GM23338 (cell line): ENCODE measurements around the gene TTC28. TPM values are rescaled to one million over a fixed set of nuclear protein-coding genes. Genes with fewer than 3 reads are reported as not detected.
A peak's percentile ranks its signal among the peaks of the same experiment; 100 is the strongest.

Experiments
- ATAC-seq: fragments of 200-7000 bp; cut with Tn5 transposase; 3 replicates; pipeline ENCODE4 v1.9.1; 2020
- DNase-seq: peaks from one replicate; pipeline ENCODE4 v3.0.0-alpha.2; 2015; ENCODE audit warnings: low spot score
- H2AFZ ChIP-seq: fragments of 200-600 bp; sonication (generic); 2 replicates; pipeline ENCODE4 v1.8.0; 2016; ENCODE audit warnings: antibody characterized with exemption, mild to moderate bottlenecking, moderate library complexity
- H3F3A ChIP-seq: fragments of 200-600 bp; sonication (generic); replicated peaks from 2 replicates; pipeline ENCODE4 v1.8.0; 2017; ENCODE audit warnings: antibody characterized with exemption, mixed run types, low read depth
- H3K27ac ChIP-seq: fragments of 200-600 bp; sonication (generic); 2 replicates; pipeline ENCODE4 v1.6.1; 2016; ENCODE audit warnings: low read depth
- H3K27me3 ChIP-seq: fragments of 200-600 bp; sonication (generic); 2 replicates; pipeline ENCODE4 v1.8.0; 2016; ENCODE audit warnings: mild to moderate bottlenecking, mixed run types, moderate library complexity; ENCODE audit not compliant: insufficient read depth
- H3K36me3 ChIP-seq: fragments of 200-600 bp; sonication (generic); 2 replicates; pipeline ENCODE4 v1.8.0; 2016; ENCODE audit warnings: mild to moderate bottlenecking; ENCODE audit not compliant: insufficient read depth
- H3K4me1 ChIP-seq: fragments of 200-600 bp; sonication (generic); 2 replicates; pipeline ENCODE4 v1.8.0; 2016; ENCODE audit warnings: mild to moderate bottlenecking, moderate library complexity; ENCODE audit not compliant: insufficient read depth
- H3K4me2 ChIP-seq: fragments of 200-600 bp; sonication (generic); 2 replicates; pipeline ENCODE4 v1.7.1; 2017; ENCODE audit warnings: mixed run types
- H3K4me3 ChIP-seq: fragments of 200-600 bp; sonication (generic); 2 replicates; pipeline ENCODE4 v1.6.1; 2016; ENCODE audit warnings: mixed run types
- H3K79me2 ChIP-seq: fragments of 200-600 bp; sonication (generic); replicated peaks from 2 replicates; pipeline ENCODE4 v1.8.0; 2017; ENCODE audit warnings: mild to moderate bottlenecking; ENCODE audit not compliant: insufficient read depth
- H3K9me2 ChIP-seq: fragments of 200-600 bp; sonication (generic); 2 replicates; pipeline ENCODE4 v1.8.0; 2017; ENCODE audit not compliant: insufficient read depth
- H4K20me1 ChIP-seq: fragments of 200-600 bp; sonication (generic); replicated peaks from 2 replicates; pipeline ENCODE4 v1.8.0; 2017; ENCODE audit warnings: mild to moderate bottlenecking; ENCODE audit not compliant: insufficient read depth
- H3K27ac Mint-ChIP-seq: 2 replicates; pipeline ENCODE4 v1.8.0; 2020; ENCODE audit warnings: inconsistent platforms, mild to moderate bottlenecking, moderate library complexity, mixed read lengths
- H3K27me3 Mint-ChIP-seq: 3 replicates; pipeline ENCODE4 v1.8.0; 2022; ENCODE audit warnings: low read depth, mild to moderate bottlenecking, moderate library complexity, mixed read lengths, inconsistent platforms; ENCODE audit not compliant: insufficient read depth, poor library complexity
- H3K36me3 Mint-ChIP-seq: 3 replicates; pipeline ENCODE4 v1.8.0; 2021; ENCODE audit warnings: low read depth, mild to moderate bottlenecking, inconsistent platforms, moderate library complexity, mixed read lengths
- H3K4me1 Mint-ChIP-seq: 3 replicates; pipeline ENCODE4 v1.8.0; 2020; ENCODE audit warnings: mild to moderate bottlenecking, inconsistent platforms, mixed read lengths
- H3K4me3 Mint-ChIP-seq: 3 replicates; pipeline ENCODE4 v1.8.0; 2021; ENCODE audit warnings: moderate library complexity, mild to moderate bottlenecking, inconsistent platforms, mixed read lengths
- H3K9me3 Mint-ChIP-seq: 3 replicates; pipeline ENCODE4 v1.8.0; 2020; ENCODE audit warnings: moderate library complexity, mild to moderate bottlenecking, inconsistent platforms, mixed read lengths
- CREB1 ChIP-seq: fragments of 250-450 bp; sonication (Bioruptor Pico); IDR thresholded peaks from 2 replicates; pipeline ENCODE4 v1.5.0; 2020; ENCODE audit warnings: low read depth, mild to moderate bottlenecking, moderate library complexity
- EZH2 ChIP-seq: fragments of 200-600 bp; sonication (generic); IDR thresholded peaks from one replicate; pipeline ENCODE4 v1.8.0; 2017; ENCODE audit warnings: antibody characterized with exemption, mild to moderate bottlenecking, low read depth; ENCODE audit not compliant: unreplicated experiment
- EZH2phosphoT487 ChIP-seq: fragments of 200-600 bp; sonication (generic); IDR thresholded peaks from one replicate; pipeline ENCODE4 v1.8.1; 2018; ENCODE audit warnings: antibody characterized with exemption; ENCODE audit not compliant: unreplicated experiment
- JUNB ChIP-seq: IDR thresholded peaks from one replicate; pipeline ENCODE4 v1.6.1; 2016; ENCODE audit warnings: antibody characterized with exemption; ENCODE audit not compliant: unreplicated experiment
- NANOG ChIP-seq: IDR thresholded peaks from 2 replicates; pipeline ENCODE4 v1.6.1; 2016; ENCODE audit warnings: antibody characterized with exemption, borderline replicate concordance
- POLR2AphosphoS5 ChIP-seq: IDR thresholded peaks from 2 replicates; pipeline ENCODE4 v1.6.1; 2016; ENCODE audit warnings: antibody characterized with exemption, low read depth
- STAT1 ChIP-seq: IDR thresholded peaks from one replicate; pipeline ENCODE4 v1.6.1; 2016; ENCODE audit warnings: antibody characterized with exemption; ENCODE audit not compliant: unreplicated experiment
- ZNF114 ChIP-seq: fragments of 250-450 bp; sonication (Bioruptor Pico); IDR thresholded peaks from 2 replicates; pipeline ENCODE4 v1.5.0; 2020; ENCODE audit warnings: mild to moderate bottlenecking, moderate library complexity
- ZNF331 ChIP-seq: fragments of 250-450 bp; sonication (Bioruptor Pico); IDR thresholded peaks from 2 replicates; pipeline ENCODE4 v1.5.0; 2020; ENCODE audit warnings: low read depth, mild to moderate bottlenecking, moderate library complexity
- polyA plus RNA-seq: library from polyadenylated mRNA; unstranded; fragments of >200 nt; fragmentation: Nextera tagmentation; extraction: Ambion mirVana; gene quantifications from 2 replicates; pipeline ENCODE4 v1.2.1, GENCODE V29; 2016
- total RNA-seq: library from RNA; depleted of rRNA; stranded (reverse); fragments of >200 nt; shearing (Covaris generic); gene quantifications from 2 replicates; pipeline ENCODE4 v1.2.3, GENCODE V29; 2014
- TF ChIP-seq, protein P1 (sequence below): fragments of 250-450 bp; sonication (Bioruptor Pico); IDR thresholded peaks from 2 replicates; pipeline ENCODE4 v1.5.0; 2020; ENCODE audit warnings: mild to moderate bottlenecking, moderate library complexity
- TF ChIP-seq, protein P2 (sequence below): IDR thresholded peaks from 2 replicates; pipeline ENCODE4 v1.6.1; 2016; ENCODE audit warnings: antibody characterized with exemption
- TF ChIP-seq, protein P3 (sequence below): IDR thresholded peaks from one replicate; pipeline ENCODE4 v1.6.1; 2018; ENCODE audit warnings: antibody characterized with exemption; ENCODE audit not compliant: unreplicated experiment
- TF ChIP-seq, protein P4 (sequence below), 2 experiments: fragments of 200-600 bp in 1 of 2; sonication (generic) in 1 of 2; conservative IDR thresholded peaks; 2 replicates each; pipeline versions ENCODE4 v1.5.1 to v1.6.1; 2016 to 2017; ENCODE audit warnings: antibody characterized with exemption in 2 of 2, low read depth in 2 of 2, mild to moderate bottlenecking in 2 of 2, moderate library complexity in 1 of 2

TTC28 gene
- total and polyA plus RNA-seq, 2 experiments from 2014 or later, result 4.5 to 16.1 TPM

DNA sequence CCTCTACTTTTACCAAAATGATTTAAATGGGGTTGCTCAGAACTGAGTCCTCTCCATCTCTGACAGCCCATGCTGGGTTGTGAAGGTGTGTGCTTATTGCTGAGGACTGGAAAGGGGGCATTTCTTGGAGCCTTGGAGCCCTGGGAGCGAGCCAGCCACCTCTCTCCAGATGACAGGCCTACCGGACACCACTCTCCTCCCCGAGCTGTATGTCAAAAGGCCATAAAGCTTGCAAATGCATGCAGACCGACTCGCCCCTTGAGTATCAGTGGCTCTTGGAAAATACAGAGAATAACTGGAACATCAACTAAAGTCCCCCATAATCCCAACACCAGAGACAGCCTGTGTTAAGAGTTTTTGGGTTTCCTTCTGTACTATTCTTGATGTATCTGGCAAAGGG is 692.7 kb downstream of the TTC28 start:
- DNase-seq, result no peak
- Mint-ChIP-seq H3K27me3 (peaks cover 6% of the 10 kb centered on the region), H3K4me3 (no peak overlapping the region)

More for the DNA sequence above, 692.7 kb downstream of the TTC28 start:
- H3K27ac Mint-ChIP-seq, result peak overlapping the region; percentile 51; the same call in 1 of the 2 replicates
- H3K36me3 ChIP-seq, result no peaks in the 10 kb centered on the region
- no peaks in the 10 kb centered on the region for H3K9me2 ChIP-seq
- no peak overlapping the region for H2AFZ ChIP-seq
- peaks cover 13% of the 10 kb centered on the region for H3K4me1 Mint-ChIP-seq
- H3F3A ChIP-seq, result 0 out of 2 replicates have a peak, but pooled peaks cover 8% of the 10 kb centered on the region
- TF ChIP-seq JUNB (no peak), NANOG (no peak), ZNF114 (no peak), POLR2AphosphoS5 (no peak), CREB1 (CRISPR knock-in tag) (no peak), EZH2phosphoT487 (no peak), EZH2 (no peak), ZNF331 (no peak), STAT1 (no peak)
- TF ChIP-seq, protein P1, sequence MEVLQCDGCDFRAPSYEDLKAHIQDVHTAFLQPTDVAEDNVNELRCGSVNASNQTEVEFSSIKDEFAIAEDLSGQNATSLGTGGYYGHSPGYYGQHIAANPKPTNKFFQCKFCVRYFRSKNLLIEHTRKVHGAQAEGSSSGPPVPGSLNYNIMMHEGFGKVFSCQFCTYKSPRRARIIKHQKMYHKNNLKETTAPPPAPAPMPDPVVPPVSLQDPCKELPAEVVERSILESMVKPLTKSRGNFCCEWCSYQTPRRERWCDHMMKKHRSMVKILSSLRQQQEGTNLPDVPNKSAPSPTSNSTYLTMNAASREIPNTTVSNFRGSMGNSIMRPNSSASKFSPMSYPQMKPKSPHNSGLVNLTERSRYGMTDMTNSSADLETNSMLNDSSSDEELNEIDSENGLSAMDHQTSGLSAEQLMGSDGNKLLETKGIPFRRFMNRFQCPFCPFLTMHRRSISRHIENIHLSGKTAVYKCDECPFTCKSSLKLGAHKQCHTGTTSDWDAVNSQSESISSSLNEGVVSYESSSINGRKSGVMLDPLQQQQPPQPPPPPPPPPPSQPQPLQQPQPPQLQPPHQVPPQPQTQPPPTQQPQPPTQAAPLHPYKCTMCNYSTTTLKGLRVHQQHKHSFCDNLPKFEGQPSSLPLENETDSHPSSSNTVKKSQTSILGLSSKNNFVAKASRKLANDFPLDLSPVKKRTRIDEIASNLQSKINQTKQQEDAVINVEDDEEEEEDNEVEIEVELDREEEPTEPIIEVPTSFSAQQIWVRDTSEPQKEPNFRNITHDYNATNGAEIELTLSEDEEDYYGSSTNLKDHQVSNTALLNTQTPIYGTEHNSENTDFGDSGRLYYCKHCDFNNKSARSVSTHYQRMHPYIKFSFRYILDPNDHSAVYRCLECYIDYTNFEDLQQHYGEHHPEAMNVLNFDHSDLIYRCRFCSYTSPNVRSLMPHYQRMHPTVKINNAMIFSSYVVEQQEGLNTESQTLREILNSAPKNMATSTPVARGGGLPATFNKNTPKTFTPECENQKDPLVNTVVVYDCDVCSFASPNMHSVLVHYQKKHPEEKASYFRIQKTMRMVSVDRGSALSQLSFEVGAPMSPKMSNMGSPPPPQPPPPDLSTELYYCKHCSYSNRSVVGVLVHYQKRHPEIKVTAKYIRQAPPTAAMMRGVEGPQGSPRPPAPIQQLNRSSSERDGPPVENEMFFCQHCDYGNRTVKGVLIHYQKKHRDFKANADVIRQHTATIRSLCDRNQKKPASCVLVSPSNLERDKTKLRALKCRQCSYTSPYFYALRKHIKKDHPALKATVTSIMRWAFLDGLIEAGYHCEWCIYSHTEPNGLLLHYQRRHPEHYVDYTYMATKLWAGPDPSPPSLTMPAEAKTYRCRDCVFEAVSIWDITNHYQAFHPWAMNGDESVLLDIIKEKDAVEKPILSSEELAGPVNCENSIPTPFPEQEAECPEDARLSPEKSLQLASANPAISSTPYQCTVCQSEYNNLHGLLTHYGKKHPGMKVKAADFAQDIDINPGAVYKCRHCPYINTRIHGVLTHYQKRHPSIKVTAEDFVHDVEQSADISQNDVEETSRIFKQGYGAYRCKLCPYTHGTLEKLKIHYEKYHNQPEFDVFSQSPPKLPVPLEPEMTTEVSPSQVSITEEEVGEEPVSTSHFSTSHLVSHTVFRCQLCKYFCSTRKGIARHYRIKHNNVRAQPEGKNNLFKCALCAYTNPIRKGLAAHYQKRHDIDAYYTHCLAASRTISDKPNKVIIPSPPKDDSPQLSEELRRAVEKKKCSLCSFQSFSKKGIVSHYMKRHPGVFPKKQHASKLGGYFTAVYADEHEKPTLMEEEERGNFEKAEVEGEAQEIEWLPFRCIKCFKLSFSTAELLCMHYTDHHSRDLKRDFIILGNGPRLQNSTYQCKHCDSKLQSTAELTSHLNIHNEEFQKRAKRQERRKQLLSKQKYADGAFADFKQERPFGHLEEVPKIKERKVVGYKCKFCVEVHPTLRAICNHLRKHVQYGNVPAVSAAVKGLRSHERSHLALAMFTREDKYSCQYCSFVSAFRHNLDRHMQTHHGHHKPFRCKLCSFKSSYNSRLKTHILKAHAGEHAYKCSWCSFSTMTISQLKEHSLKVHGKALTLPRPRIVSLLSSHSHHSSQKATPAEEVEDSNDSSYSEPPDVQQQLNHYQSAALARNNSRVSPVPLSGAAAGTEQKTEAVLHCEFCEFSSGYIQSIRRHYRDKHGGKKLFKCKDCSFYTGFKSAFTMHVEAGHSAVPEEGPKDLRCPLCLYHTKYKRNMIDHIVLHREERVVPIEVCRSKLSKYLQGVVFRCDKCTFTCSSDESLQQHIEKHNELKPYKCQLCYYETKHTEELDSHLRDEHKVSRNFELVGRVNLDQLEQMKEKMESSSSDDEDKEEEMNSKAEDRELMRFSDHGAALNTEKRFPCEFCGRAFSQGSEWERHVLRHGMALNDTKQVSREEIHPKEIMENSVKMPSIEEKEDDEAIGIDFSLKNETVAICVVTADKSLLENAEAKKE, result no peak
- TF ChIP-seq, protein P2, sequence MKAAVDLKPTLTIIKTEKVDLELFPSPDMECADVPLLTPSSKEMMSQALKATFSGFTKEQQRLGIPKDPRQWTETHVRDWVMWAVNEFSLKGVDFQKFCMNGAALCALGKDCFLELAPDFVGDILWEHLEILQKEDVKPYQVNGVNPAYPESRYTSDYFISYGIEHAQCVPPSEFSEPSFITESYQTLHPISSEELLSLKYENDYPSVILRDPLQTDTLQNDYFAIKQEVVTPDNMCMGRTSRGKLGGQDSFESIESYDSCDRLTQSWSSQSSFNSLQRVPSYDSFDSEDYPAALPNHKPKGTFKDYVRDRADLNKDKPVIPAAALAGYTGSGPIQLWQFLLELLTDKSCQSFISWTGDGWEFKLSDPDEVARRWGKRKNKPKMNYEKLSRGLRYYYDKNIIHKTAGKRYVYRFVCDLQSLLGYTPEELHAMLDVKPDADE, result no peak
- TF ChIP-seq, protein P3, sequence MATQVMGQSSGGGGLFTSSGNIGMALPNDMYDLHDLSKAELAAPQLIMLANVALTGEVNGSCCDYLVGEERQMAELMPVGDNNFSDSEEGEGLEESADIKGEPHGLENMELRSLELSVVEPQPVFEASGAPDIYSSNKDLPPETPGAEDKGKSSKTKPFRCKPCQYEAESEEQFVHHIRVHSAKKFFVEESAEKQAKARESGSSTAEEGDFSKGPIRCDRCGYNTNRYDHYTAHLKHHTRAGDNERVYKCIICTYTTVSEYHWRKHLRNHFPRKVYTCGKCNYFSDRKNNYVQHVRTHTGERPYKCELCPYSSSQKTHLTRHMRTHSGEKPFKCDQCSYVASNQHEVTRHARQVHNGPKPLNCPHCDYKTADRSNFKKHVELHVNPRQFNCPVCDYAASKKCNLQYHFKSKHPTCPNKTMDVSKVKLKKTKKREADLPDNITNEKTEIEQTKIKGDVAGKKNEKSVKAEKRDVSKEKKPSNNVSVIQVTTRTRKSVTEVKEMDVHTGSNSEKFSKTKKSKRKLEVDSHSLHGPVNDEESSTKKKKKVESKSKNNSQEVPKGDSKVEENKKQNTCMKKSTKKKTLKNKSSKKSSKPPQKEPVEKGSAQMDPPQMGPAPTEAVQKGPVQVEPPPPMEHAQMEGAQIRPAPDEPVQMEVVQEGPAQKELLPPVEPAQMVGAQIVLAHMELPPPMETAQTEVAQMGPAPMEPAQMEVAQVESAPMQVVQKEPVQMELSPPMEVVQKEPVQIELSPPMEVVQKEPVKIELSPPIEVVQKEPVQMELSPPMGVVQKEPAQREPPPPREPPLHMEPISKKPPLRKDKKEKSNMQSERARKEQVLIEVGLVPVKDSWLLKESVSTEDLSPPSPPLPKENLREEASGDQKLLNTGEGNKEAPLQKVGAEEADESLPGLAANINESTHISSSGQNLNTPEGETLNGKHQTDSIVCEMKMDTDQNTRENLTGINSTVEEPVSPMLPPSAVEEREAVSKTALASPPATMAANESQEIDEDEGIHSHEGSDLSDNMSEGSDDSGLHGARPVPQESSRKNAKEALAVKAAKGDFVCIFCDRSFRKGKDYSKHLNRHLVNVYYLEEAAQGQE, result no peak
- TF ChIP-seq, protein P4, sequence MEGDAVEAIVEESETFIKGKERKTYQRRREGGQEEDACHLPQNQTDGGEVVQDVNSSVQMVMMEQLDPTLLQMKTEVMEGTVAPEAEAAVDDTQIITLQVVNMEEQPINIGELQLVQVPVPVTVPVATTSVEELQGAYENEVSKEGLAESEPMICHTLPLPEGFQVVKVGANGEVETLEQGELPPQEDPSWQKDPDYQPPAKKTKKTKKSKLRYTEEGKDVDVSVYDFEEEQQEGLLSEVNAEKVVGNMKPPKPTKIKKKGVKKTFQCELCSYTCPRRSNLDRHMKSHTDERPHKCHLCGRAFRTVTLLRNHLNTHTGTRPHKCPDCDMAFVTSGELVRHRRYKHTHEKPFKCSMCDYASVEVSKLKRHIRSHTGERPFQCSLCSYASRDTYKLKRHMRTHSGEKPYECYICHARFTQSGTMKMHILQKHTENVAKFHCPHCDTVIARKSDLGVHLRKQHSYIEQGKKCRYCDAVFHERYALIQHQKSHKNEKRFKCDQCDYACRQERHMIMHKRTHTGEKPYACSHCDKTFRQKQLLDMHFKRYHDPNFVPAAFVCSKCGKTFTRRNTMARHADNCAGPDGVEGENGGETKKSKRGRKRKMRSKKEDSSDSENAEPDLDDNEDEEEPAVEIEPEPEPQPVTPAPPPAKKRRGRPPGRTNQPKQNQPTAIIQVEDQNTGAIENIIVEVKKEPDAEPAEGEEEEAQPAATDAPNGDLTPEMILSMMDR (conservative IDR thresholded peaks at IDR 0.05; ENCODE audit: low read depth in 2 of 2), result no peak
- H3K36me3 Mint-ChIP-seq, result peaks cover 9% of the 10 kb centered on the region
- ATAC-seq, result no peak
- H3K79me2 ChIP-seq, result no peaks in the 10 kb centered on the region
- no peak overlapping the region for H3K4me2 ChIP-seq
- peaks cover 4% of the 10 kb centered on the region; the same call in 1 of the 2 replicates for H3K4me1 ChIP-seq
- H3K27ac ChIP-seq, result 0 out of 2 replicates have a peak overlapping the region, but pooled peaks have one; percentile 55
- H3K9me3 Mint-ChIP-seq, result no peaks in the 10 kb centered on the region
- no peaks in the 10 kb centered on the region for H3K27me3 ChIP-seq
- H3K4me3 ChIP-seq, result no peak overlapping the region
- no peaks in the 10 kb centered on the region; the same call in 1 of the 2 replicates for H4K20me1 ChIP-seq
